Endothelial cell of umbilical vein (primary cell): ENCODE data around the gene CLVS2. TPM values are rescaled to one million over a fixed set of nuclear protein-coding genes. Genes with fewer than 3 reads are reported as not detected.

Experiments used
- BruUV-seq: library from RNA; stranded (reverse); fragments of 400-500 nt; replicated peaks from 2 replicates; lab custom pipeline; 2021; lab: Mats Ljungman, UMichigan
- CTCF ChIA-PET: fragments of 300-600, 350-600 bp; sonication (Branson Sonifier 250); formaldehyde crosslinking; loops from one replicate; lab custom pipeline; 2021; ENCODE audit warnings: antibody characterized with exemption, inconsistent platforms; lab: Charles Lee
- POLR2A ChIA-PET: fragments of 300-600, 350-600 bp; sonication (Branson Sonifier 250); formaldehyde crosslinking; loops from one replicate; lab custom pipeline; 2021; ENCODE audit warnings: antibody characterized with exemption, inconsistent platforms; lab: Charles Lee
- DNase-seq: peaks from one replicate; pipeline ENCODE4 v3.0.0-alpha.2; 2011; ENCODE audit warnings: low read depth, low spot score
- FAIRE-seq: peaks from 2 replicates; lab custom pipeline; 2011; peaks lifted over from hg19 to GRCh38; lab: Jason Lieb, UNC
- H2AFZ ChIP-seq: 2 replicates; pipeline ENCODE4 v1.6.0; 2012; ENCODE audit warnings: low read depth, low read length, control low read depth, inconsistent platforms
- H3K27ac ChIP-seq: 2 replicates; pipeline ENCODE4 v1.5.1; 2011; ENCODE audit warnings: low read depth, mild to moderate bottlenecking, control low read depth, low read length, moderate library complexity; ENCODE audit not compliant: insufficient read depth
- H3K27me3 ChIP-seq, 2 experiments: 2 replicates each; pipeline versions ENCODE4 v1.6.0 to v1.6.1; 2011; ENCODE audit warnings: low read length in 2 of 2, mixed read lengths in 1 of 2; ENCODE audit not compliant: control insufficient read depth in 2 of 2, insufficient read depth in 2 of 2
- H3K36me3 ChIP-seq, 2 experiments: 2 replicates in 1 of 2; 3 replicates in 1 of 2; pipeline ENCODE4 v1.5.1; 2011; ENCODE audit warnings: low read length in 2 of 2, mild to moderate bottlenecking in 1 of 2, moderate library complexity in 1 of 2; ENCODE audit not compliant: control insufficient read depth in 2 of 2, insufficient read depth in 2 of 2; ENCODE audit errors: extremely low read depth in 1 of 2
- H3K4me1 ChIP-seq: 3 replicates; pipeline ENCODE4 v1.5.1; 2011; ENCODE audit warnings: mild to moderate bottlenecking, low read length; ENCODE audit not compliant: control insufficient read depth, insufficient read depth; ENCODE audit errors: extremely low read depth
- H3K4me2 ChIP-seq: 2 replicates; pipeline ENCODE4 v1.6.1; 2011; ENCODE audit warnings: low read length, control low read depth, mixed read lengths; ENCODE audit not compliant: insufficient read depth
- H3K4me3 ChIP-seq, 3 experiments: fragments of 200-600 bp in 1 of 3; sonication (generic), shearing (Covaris generic) in 1 of 3; replicated peaks in 1 of 3; 2 replicates each; pipeline ENCODE4 v1.5.1; 2011 to 2016; ENCODE audit warnings: control low read depth in 3 of 3, low read length in 3 of 3, mild to moderate bottlenecking in 2 of 3, inconsistent platforms in 1 of 3, low read depth in 1 of 3, moderate library complexity in 1 of 3; ENCODE audit not compliant: insufficient read depth in 1 of 3
- H3K79me2 ChIP-seq: 2 replicates; pipeline ENCODE4 v1.6.0; 2012; ENCODE audit warnings: low read length, inconsistent platforms; ENCODE audit not compliant: control insufficient read depth, insufficient read depth
- H3K9ac ChIP-seq: replicated peaks from 2 replicates; pipeline ENCODE3; 2011; ENCODE audit warnings: low read length, control low read depth; ENCODE audit not compliant: insufficient read depth; ENCODE audit errors: extremely low read depth
- H3K9me1 ChIP-seq: replicated peaks from 3 replicates; pipeline ENCODE4 v1.6.0; 2011; ENCODE audit warnings: mild to moderate bottlenecking, low read length; ENCODE audit not compliant: control insufficient read depth, insufficient read depth; ENCODE audit errors: extremely low read depth
- H3K9me3 ChIP-seq: replicated peaks from 2 replicates; pipeline ENCODE4 v1.5.1; 2012; ENCODE audit warnings: low read length, inconsistent platforms; ENCODE audit not compliant: control insufficient read depth, insufficient read depth
- H4K20me1 ChIP-seq: replicated peaks from 2 replicates; pipeline ENCODE3; 2011; ENCODE audit warnings: mild to moderate bottlenecking, low read length; ENCODE audit not compliant: control insufficient read depth, insufficient read depth; ENCODE audit errors: extremely low read depth
- CTCF ChIP-seq, 2 donors: IDR thresholded peaks; 1 replicate in 1 of 2; 2 replicates in 1 of 2; pipeline ENCODE4 v1.5.1; 2011; ENCODE audit warnings: low read length in 2 of 2, mild to moderate bottlenecking in 2 of 2, moderate library complexity in 2 of 2, control low read depth in 1 of 2, inconsistent platforms in 1 of 2, low read depth in 1 of 2; ENCODE audit not compliant: insufficient read depth in 1 of 2; ENCODE audit errors: extremely low read depth in 1 of 2
- EZH2 ChIP-seq: IDR thresholded peaks from 2 replicates; pipeline ENCODE4 v1.6.1; 2012; ENCODE audit warnings: borderline replicate concordance, low read depth, mild to moderate bottlenecking, moderate library complexity, low read length, inconsistent platforms; ENCODE audit not compliant: severe bottlenecking
- FOS ChIP-seq: IDR thresholded peaks from 2 replicates; pipeline ENCODE4 v1.6.1; 2011; ENCODE audit warnings: mild to moderate bottlenecking, low read length, moderate library complexity, borderline replicate concordance; ENCODE audit not compliant: insufficient read depth
- GATA2 ChIP-seq: IDR thresholded peaks from 2 replicates; pipeline ENCODE4 v1.7.0; 2011; ENCODE audit warnings: low read depth, mild to moderate bottlenecking, moderate library complexity, mixed read lengths, low read length; ENCODE audit not compliant: insufficient read length, insufficient read depth
- JUN ChIP-seq: IDR thresholded peaks from 2 replicates; pipeline ENCODE4 v1.6.1; 2011; ENCODE audit warnings: borderline replicate concordance, low read depth; ENCODE audit not compliant: insufficient read length, insufficient read depth
- MAX ChIP-seq: IDR thresholded peaks from 2 replicates; pipeline ENCODE4 v1.6.1; 2011; ENCODE audit not compliant: insufficient read depth, insufficient read length
- MYC ChIP-seq: IDR thresholded peaks from one replicate; pipeline ENCODE4 v1.6.1; 2011; ENCODE audit warnings: mild to moderate bottlenecking, low read depth, low read length
- POLR2A ChIP-seq: IDR thresholded peaks from 2 replicates; pipeline ENCODE4 v1.6.1; 2012; ENCODE audit warnings: low read depth, mild to moderate bottlenecking, control low read depth, low read length
- POLR2AphosphoS5 ChIP-seq: IDR thresholded peaks from 2 replicates; pipeline ENCODE4 v1.6.1; 2012; ENCODE audit warnings: low read depth, mild to moderate bottlenecking, control low read depth, low read length, moderate library complexity; ENCODE audit not compliant: insufficient read depth
- dilution Hi-C: fragments of 300-500 bp; cut with MboI; formaldehyde crosslinking; loops from one replicate; pipeline ENCODE4 v1.15.0; 2019; ENCODE audit warnings: low sequenced_read_pairs; ENCODE audit not compliant: extremely low pct_ligation_motif_present
- intact Hi-C: fragments of 100-400 bp; cut with micrococcal nuclease; formaldehyde crosslinking; loops from one replicate; pipeline ENCODE4 v1.10.0; 2022
- polyA plus RNA-seq, 4 experiments: library from polyadenylated mRNA; depleted of rRNA in 3 of 4; stranded (reverse) in 3 of 4; unstranded in 1 of 4; fragments of >200 nt; gene quantifications; 2 replicates each; pipeline versions ENCODE4 v1.2.1 to v1.2.3, GENCODE V29; 2011 to 2012; ENCODE audit warnings: missing spikeins in 1 of 4
- total RNA-seq: library from RNA; stranded (reverse); gene quantifications from 2 replicates; pipeline ENCODE4 v1.2.3, GENCODE V29; 2021

CLVS2 gene
- total and polyA plus RNA-seq, 2 donors (not counting 3 experiments of a cell fraction or from before 2014, with no cell fraction given): not detected

- POLR2A ChIA-PET: no interaction called here
- H3K27ac ChIP-seq: no peak overlapping the region
- FAIRE-seq (no peak), DNase-seq (no peak)
- intact Hi-C loops: no loop called here
- no peaks in the 10 kb centered on the region for H3K4me1 ChIP-seq
- no peaks in the 10 kb centered on the region for H3K36me3 ChIP-seq
- H3K4me3 ChIP-seq: no peak overlapping the region
- H3K4me2 ChIP-seq: no peak overlapping the region
- TF ChIP-seq POLR2A (no peak), GATA2 (no peak), POLR2AphosphoS5 (no peak), FOS (no peak), CTCF (IDR thresholded peaks at IDR 0.05; ENCODE audit: extremely low read depth in 1 of 2, insufficient read depth in 1 of 2, low read depth in 1 of 2, low read length in 2 of 2) (no peak), EZH2 (no peak), MAX (no peak), MYC (no peak), JUN (no peak)
- no peaks in the 10 kb centered on the region for H3K79me2 ChIP-seq
- dilution Hi-C loops: no loop called here
- H4K20me1 ChIP-seq: no peaks in the 10 kb centered on the region
- H3K27me3 ChIP-seq: no peaks in the 10 kb centered on the region
- no peak overlapping the region for H2AFZ ChIP-seq
- H3K9me3 ChIP-seq: no peaks in the 10 kb centered on the region
- no peaks in the 10 kb centered on the region for H3K9me1 ChIP-seq
- no TSS peak for BruUV-seq
- CTCF ChIA-PET: interaction anchor here (0.7 kb wide), 1 partner anchor 15 kb away, joined by 3 read pairs; no protein-coding TSS in a partner anchor
- H3K9ac ChIP-seq: no peak overlapping the region
Measured at GRCh38 chr6:123014835-123015234, 18.8 kb downstream of the CLVS2 start.
